K562 (cell line): ENCODE results near the gene SPOCK3. TPM values are rescaled to one million over a fixed set of nuclear protein-coding genes. Genes with fewer than 3 reads are reported as not detected.

ENCODE experiments used
- ATAC-seq: fragments of 200-7000 bp; cut with Tn5 transposase; 3 replicates; pipeline ENCODE4 v1.9.1; 2020; ENCODE audit warnings: moderate library complexity
- BruUV-seq: library from RNA; stranded (reverse); fragments of 400-500 nt; replicated peaks from 2 replicates; lab custom pipeline; 2021; lab: Mats Ljungman, UMichigan
- CTCF ChIA-PET: fragments of 300-600 bp; formaldehyde crosslinking; extraction: SDS; loops from one replicate; lab custom pipeline; 2021; ENCODE audit warnings: low intra/inter-chr PET ratio; lab: Yijun Ruan, JAX
- POLR2A ChIA-PET: fragments of 300-600, 350-650 bp; sonication (Branson Sonifier 250); formaldehyde crosslinking; extraction: SDS; loops from one replicate; lab custom pipeline; 2021; ENCODE audit warnings: antibody characterized with exemption, inconsistent platforms; lab: Yijun Ruan, JAX
- DNase-seq, 4 experiments: peaks; one replicate each; pipeline versions ENCODE4 v3.0.0 to v3.0.0-alpha.2; 2011 to 2018; ENCODE audit warnings: low spot score in 3 of 4, mixed read lengths in 3 of 4; ENCODE audit errors: extremely low read depth in 1 of 4
- FAIRE-seq: peaks from 2 replicates; lab custom pipeline; 2011; peaks lifted over from hg19 to GRCh38; lab: Jason Lieb, UNC
- H2AFZ ChIP-seq: 2 replicates; pipeline ENCODE4 v1.6.0; 2011; ENCODE audit warnings: low read depth, low read length, control low read depth, inconsistent platforms
- H3K27ac ChIP-seq: fragments of 200-600 bp; 3 replicates; pipeline ENCODE4 v1.8.0; 2011; ENCODE audit warnings: low read depth, mild to moderate bottlenecking, control low read depth, inconsistent platforms, low read length, moderate library complexity, mixed read lengths; ENCODE audit errors: extremely low read depth
- H3K27me3 ChIP-seq, 2 experiments: fragments of 300-600 bp in 1 of 2; 2 replicates in 1 of 2; 3 replicates in 1 of 2; pipeline versions ENCODE4 v1.6.0 to v1.8.0; 2011; ENCODE audit warnings: inconsistent platforms in 2 of 2, low read length in 2 of 2, mild to moderate bottlenecking in 1 of 2, mixed read lengths in 1 of 2, moderate library complexity in 1 of 2; ENCODE audit not compliant: control insufficient read depth in 2 of 2, insufficient read depth in 2 of 2
- H3K36me3 ChIP-seq: fragments of 300-600 bp; 3 replicates; pipeline ENCODE4 v1.8.0; 2011; ENCODE audit warnings: mild to moderate bottlenecking, low read length, inconsistent platforms; ENCODE audit not compliant: control insufficient read depth, insufficient read depth
- H3K4me1 ChIP-seq, 2 experiments: fragments of 200-600 bp in 1 of 2; replicated peaks in 1 of 2; 2 replicates in 1 of 2; 3 replicates in 1 of 2; pipeline versions ENCODE4 v1.5.1 to v1.8.0; 2011; ENCODE audit warnings: inconsistent platforms in 2 of 2, low read length in 2 of 2, mild to moderate bottlenecking in 1 of 2, mixed read lengths in 1 of 2, moderate library complexity in 1 of 2; ENCODE audit not compliant: control insufficient read depth in 2 of 2, insufficient read depth in 2 of 2
- H3K4me2 ChIP-seq: 2 replicates; pipeline ENCODE4 v1.6.1; 2011; ENCODE audit warnings: low read length, control low read depth, inconsistent platforms, mixed read lengths; ENCODE audit not compliant: insufficient read depth
- H3K4me3 ChIP-seq: fragments of 200-600 bp; sonication (generic), shearing (Covaris generic); 2 replicates; pipeline ENCODE4 v1.5.1; 2016; ENCODE audit warnings: control low read depth, inconsistent platforms
- H3K79me2 ChIP-seq: fragments of 200-600 bp; 3 replicates; pipeline ENCODE4 v1.8.0; 2011; ENCODE audit warnings: low read length, inconsistent platforms; ENCODE audit not compliant: control insufficient read depth, insufficient read depth
- H3K9ac ChIP-seq, 2 experiments: 2 replicates each; pipeline versions ENCODE4 v1.6.0 to v1.6.1; 2011; ENCODE audit warnings: low read depth in 2 of 2, low read length in 2 of 2, control low read depth in 1 of 2, inconsistent platforms in 1 of 2, mild to moderate bottlenecking in 1 of 2, mixed read lengths in 1 of 2; ENCODE audit not compliant: insufficient read depth in 1 of 2
- H3K9me1 ChIP-seq: one replicate; pipeline ENCODE4 v1.6.0; 2011; ENCODE audit warnings: inconsistent platforms, mild to moderate bottlenecking, low read length, moderate library complexity; ENCODE audit not compliant: control insufficient read depth, insufficient read depth
- H3K9me3 ChIP-seq: replicated peaks from 2 replicates; pipeline ENCODE4 v1.5.1; 2011; ENCODE audit warnings: low read depth, low read length, inconsistent platforms; ENCODE audit not compliant: control insufficient read depth, insufficient read depth
- H4K20me1 ChIP-seq: replicated peaks from 2 replicates; pipeline ENCODE4 v1.6.1; 2011; ENCODE audit warnings: low read length, inconsistent platforms, mixed read lengths; ENCODE audit not compliant: control insufficient read depth, insufficient read depth
- PHB2 ChIP-seq: fragments of 450-650 bp; IDR thresholded peaks from 2 replicates; pipeline ENCODE4 v1.6.1; 2017; ENCODE audit warnings: low read depth
- RB1 ChIP-seq: fragments of 450-650 bp; IDR thresholded peaks from 2 replicates; pipeline ENCODE4 v1.6.1; 2017; ENCODE audit warnings: low read depth, mild to moderate bottlenecking
- ZNF23 ChIP-seq: fragments of 250-450 bp; sonication (Bioruptor Pico); IDR thresholded peaks from 2 replicates; pipeline ENCODE4 v1.4.0; 2020; ENCODE audit warnings: mild to moderate bottlenecking
- WGBS: fragments of 100-300 bp; shearing (Covaris generic); methylation state at CpG from one replicate; pipeline ENCODE4 v1.1.6; 2016; ENCODE audit warnings: low coverage, mixed read lengths; ENCODE audit not compliant: insufficient coverage; ENCODE audit errors: missing lambda C conversion rate; 5-methylcytosine and 5-hydroxymethylcytosine counted together
- in situ Hi-C: fragments of 300-500 bp; cut with MboI; formaldehyde crosslinking; loops from 4 replicates; pipeline ENCODE4 v1.15.0; 2018; ENCODE audit warnings: inconsistent platforms, mixed read lengths
- intact Hi-C: fragments of 100-400 bp; cut with micrococcal nuclease; formaldehyde crosslinking; loops from 2 replicates; pipeline ENCODE4 v1.14.2; 2022
- polyA plus RNA-seq, 8 experiments: library from polyadenylated mRNA; depleted of rRNA in 4 of 8; stranded (reverse) in 5 of 8; unstranded in 3 of 8; fragments of >200 nt; fragmentation: Nextera tagmentation in 2 of 8; fragmentation: Illumina TruSeq in 1 of 8; extraction: Ambion mirVana in 2 of 8; extraction: Trizol in 1 of 8; gene quantifications; 2 replicates each; pipeline versions ENCODE4 v1.2.1 to v1.2.3, GENCODE V29; 2011 to 2014; ENCODE audit warnings: inconsistent platforms in 1 of 8, missing spikeins in 1 of 8
- total RNA-seq, 7 experiments: library from RNA; depleted of rRNA in 6 of 7; stranded (reverse); fragments of >200 nt in 6 of 7; fragmentation: Illumina TruSeq in 2 of 7; extraction: Trizol in 2 of 7; gene quantifications; 2 replicates each; pipeline versions ENCODE4 v1.2.1 to v1.2.3, GENCODE V29; 2011 to 2021; ENCODE audit warnings: low replicate concordance in 1 of 7

SPOCK3 gene
- total and polyA plus RNA-seq, 9 of the 15 experiments (the other 6 are each of a cell fraction or from before 2014, with no cell fraction given) = not detected

DNA sequence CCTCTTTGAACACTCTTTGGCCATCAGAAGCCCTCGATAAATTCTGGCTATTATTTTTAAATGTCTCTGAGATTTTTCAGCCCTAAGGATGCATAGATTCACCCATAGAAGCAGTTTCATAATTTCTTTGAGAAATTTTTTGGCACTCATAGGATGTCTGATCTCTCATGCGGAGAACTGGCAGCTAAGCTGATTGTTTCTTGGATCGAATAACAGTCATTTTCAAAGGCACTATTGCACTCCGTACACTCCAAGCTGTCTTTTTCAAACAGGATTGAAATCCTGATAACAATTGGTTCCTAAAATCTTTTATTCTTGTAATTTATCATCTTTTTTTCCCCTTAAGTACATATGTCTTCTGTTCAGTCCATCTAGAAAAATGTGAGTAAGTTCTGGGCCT, 411.9 kb downstream of the SPOCK3 start (continued):
- no peak for TF ChIP-seq RB1

DNA sequence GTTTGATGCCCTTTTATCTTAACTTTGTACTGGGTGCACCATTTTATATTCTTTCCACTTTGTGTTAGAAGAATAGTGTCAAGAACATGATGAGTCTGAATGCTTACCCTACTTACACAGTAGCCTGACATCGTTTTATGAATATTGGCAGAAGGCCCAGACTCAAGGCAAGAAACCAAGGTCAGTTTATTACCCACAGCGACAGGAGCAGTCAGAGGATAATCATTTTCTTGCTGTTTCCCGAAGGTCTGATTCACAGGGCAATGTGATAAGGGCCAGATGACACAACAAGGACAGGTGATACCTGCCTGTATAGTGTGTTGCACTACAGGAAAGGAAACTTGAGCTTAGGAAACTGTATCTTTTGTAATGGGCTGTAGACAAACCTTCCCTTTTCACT, 417.4 kb downstream of the SPOCK3 start:
- Histone ChIP-seq H3K4me2 (no peak overlapping the region), H3K27ac (no peak overlapping the region), H3K79me2 (no peaks in the 10 kb centered on the region), H3K9ac (no peak overlapping the region), H3K9me3 (no peaks in the 10 kb centered on the region), H4K20me1 (no peaks in the 10 kb centered on the region), H3K9me1 (no peaks in the 10 kb centered on the region), H3K4me1 (no peaks in the 10 kb centered on the region), H3K27me3 (no peaks in the 10 kb centered on the region), H2AFZ (no peak overlapping the region), H3K4me3 (no peak overlapping the region), H3K36me3 (no peaks in the 10 kb centered on the region)
- POLR2A ChIA-PET = no interaction called here
- no peak for ATAC-seq
- intact Hi-C loops (no loop called here), in situ Hi-C loops (no loop called here)
- no peak for FAIRE-seq
- no peak for TF ChIP-seq PHB2
- WGBS = 0% methylated on average over 3 of the region's 3 CpGs
- DNase-seq = no peak
- CTCF ChIA-PET = no interaction called here
- BruUV-seq = no TSS peak

DNA sequence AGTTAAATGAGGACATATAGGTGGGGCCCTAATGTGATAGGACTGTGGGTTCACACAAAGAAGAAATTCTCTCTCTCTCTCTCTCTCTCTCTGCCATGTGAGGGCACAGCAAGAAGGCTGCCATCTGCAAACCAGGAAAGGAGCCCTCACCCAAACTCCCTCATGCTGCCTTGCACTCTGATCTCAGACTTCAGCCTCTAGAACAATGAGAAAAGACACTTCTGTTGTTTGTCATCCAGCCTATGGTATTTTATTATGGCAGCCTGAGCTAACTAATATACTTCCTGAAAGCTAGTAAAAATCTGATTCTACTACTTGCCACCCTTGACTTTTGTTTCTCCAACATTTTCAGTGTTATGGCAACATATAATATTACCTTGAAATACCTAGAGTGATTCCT, 425.9 kb downstream of the SPOCK3 start:
- H3K27ac ChIP-seq = no peak overlapping the region
- in situ Hi-C loops (no loop called here), intact Hi-C loops (no loop called here)
- H3K9me3 ChIP-seq = no peaks in the 10 kb centered on the region; the same call in 1 of the 2 replicates
- TF ChIP-seq ZNF23 (CRISPR knock-in tag) = no peak
- H3K27me3 ChIP-seq = no peaks in the 10 kb centered on the region
- no peaks in the 10 kb centered on the region for H4K20me1 ChIP-seq
- no peak for ATAC-seq
- H3K79me2 ChIP-seq = no peaks in the 10 kb centered on the region
- H2AFZ ChIP-seq = no peak overlapping the region
- H3K9ac ChIP-seq = no peak overlapping the region
- H3K4me3 ChIP-seq = no peak overlapping the region
- BruUV-seq = no TSS peak
- no peak for DNase-seq
- H3K9me1 ChIP-seq = no peaks in the 10 kb centered on the region
- no peak overlapping the region for H3K4me2 ChIP-seq
- ChIA-PET CTCF (no interaction called here), POLR2A (no interaction called here)
- H3K4me1 ChIP-seq = no peaks in the 10 kb centered on the region
- FAIRE-seq = no peak
- no peaks in the 10 kb centered on the region for H3K36me3 ChIP-seq
